Stimulated activated naive CD8-positive, alpha-beta T cell treated with anti-CD3 and anti-CD28 coated beads, Interleukin-15, Interleukin-2, amounts not matched to agents 100 ng/mL and 50 ng/mL, for 24 hours (primary cell): ENCODE measurements around the gene ANO1.

Experiments
- H3K27ac Mint-ChIP-seq: one replicate; pipeline ENCODE4 v1.8.0; 2021; ENCODE audit warnings: mild to moderate bottlenecking, mixed read lengths
- H3K27me3 Mint-ChIP-seq: one replicate; pipeline ENCODE4 v1.8.0; 2021; ENCODE audit warnings: mixed read lengths
- H3K36me3 Mint-ChIP-seq: one replicate; pipeline ENCODE4 v1.8.0; 2021; ENCODE audit warnings: low read depth, mixed read lengths
- H3K4me1 Mint-ChIP-seq: one replicate; pipeline ENCODE4 v1.8.0; 2021; ENCODE audit warnings: low read depth, mixed read lengths
- H3K4me3 Mint-ChIP-seq: one replicate; pipeline ENCODE4 v1.8.0; 2021; ENCODE audit warnings: mild to moderate bottlenecking, mixed read lengths
- H3K9me3 Mint-ChIP-seq: one replicate; pipeline ENCODE4 v1.8.0; 2021; ENCODE audit warnings: mixed read lengths

The ANO1 gene

GRCh38 chr11:70091638-70092037 lies 13.5 kb downstream of the ANO1 start:
- Mint-ChIP-seq H3K4me1 (no peaks in the 10 kb centered on the region), H3K27ac (no peak overlapping the region), H3K27me3 (no peaks in the 10 kb centered on the region), H3K36me3 (no peaks in the 10 kb centered on the region), H3K4me3 (no peak overlapping the region), H3K9me3 (no peaks in the 10 kb centered on the region)

DNA sequence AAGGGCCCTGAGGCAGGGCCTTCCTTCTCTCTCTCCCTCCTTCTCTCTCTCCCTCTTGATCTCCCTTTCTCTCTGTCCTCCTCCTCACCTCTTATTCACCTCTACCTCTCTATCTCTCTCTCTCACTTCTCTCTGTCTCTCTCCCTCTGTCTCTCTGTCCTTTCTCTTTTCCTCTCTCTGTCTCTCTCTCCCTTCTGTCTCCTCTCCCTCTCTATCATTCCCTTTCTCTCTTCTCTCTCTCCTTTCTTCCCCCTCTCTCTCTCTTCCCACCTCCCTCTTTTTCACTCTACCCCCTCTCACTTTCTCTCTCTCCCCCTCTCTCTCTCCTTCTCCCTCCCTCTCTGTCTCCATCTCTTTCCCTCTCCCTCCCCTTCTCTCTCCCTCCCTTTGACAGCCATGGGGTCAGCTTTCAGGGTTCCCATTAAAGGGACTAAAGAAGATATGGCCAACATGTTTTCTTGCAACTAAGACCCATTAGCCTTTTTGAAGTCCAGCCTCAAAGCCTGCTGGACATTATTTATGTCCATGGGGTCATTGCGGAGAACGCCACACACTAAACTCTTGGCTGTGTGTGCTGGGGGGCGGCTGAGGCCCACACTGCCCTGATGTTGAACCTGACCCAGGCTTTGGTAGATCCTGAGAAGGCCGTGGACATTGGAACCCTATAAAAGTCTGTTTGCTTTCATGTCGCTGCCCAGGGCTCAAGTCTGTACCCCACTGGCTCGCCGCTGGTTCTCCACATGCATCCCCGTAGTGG lies 15.0 kb downstream of the ANO1 start:
- no peak overlapping the region for H3K27ac Mint-ChIP-seq

GRCh38 chr11:70095541-70096252 lies 17.6 kb downstream of the ANO1 start:
- H3K4me1 Mint-ChIP-seq, result no peaks in the 10 kb centered on the region
- H3K27ac Mint-ChIP-seq, result no peak overlapping the region
- H3K9me3 Mint-ChIP-seq, result no peaks in the 10 kb centered on the region
- H3K4me3 Mint-ChIP-seq, result no peak overlapping the region
- no peaks in the 10 kb centered on the region for H3K36me3 Mint-ChIP-seq
- H3K27me3 Mint-ChIP-seq, result no peaks in the 10 kb centered on the region

More for the DNA sequence above, 15.0 kb downstream of the ANO1 start:
- H3K9me3 Mint-ChIP-seq, result no peaks in the 10 kb centered on the region
- no peaks in the 10 kb centered on the region for H3K36me3 Mint-ChIP-seq
- no peaks in the 10 kb centered on the region for H3K4me1 Mint-ChIP-seq
- H3K4me3 Mint-ChIP-seq, result no peak overlapping the region
- no peaks in the 10 kb centered on the region for H3K27me3 Mint-ChIP-seq

DNA sequence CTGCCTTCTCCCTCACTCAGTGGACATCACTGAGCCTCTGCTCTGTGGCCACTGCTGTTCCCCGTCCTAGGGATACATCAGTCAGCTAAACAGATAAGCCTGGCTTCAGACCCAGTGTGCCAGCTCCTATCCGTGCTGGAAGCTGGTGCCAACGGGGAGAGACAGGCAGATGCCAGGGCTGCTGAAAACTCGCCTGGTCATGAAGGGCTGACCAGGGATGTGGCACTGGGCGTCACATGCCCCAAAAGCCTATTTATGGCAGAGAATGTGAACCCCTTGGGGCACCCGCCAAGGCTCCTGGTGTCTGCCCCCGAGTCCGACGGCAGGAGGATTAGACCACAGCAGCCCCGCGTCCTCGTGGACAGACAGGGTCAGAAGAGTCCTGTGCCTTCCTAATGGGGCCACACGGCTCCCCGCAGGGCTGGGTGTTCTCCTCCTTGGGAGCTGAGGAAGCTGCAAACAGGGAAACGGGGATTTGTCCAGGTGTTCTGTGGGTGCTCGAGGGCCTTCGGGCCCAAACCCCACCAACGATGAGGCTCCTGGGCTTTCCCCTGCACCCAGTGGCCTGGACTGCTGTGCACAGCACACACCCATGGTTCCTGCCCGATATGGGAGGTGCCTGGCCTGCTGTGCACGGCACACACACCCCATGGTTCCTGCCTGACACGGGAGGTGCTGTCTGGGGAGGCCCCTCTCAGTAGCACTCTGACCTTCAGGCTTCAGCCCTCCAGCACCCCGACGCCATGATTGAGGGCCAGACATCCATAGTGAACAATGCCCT lies 19.9 kb downstream of the ANO1 start:
- H3K36me3 Mint-ChIP-seq, result no peaks in the 10 kb centered on the region
- no peaks in the 10 kb centered on the region for H3K9me3 Mint-ChIP-seq
- no peaks in the 10 kb centered on the region for H3K27me3 Mint-ChIP-seq
- no peak overlapping the region for H3K4me3 Mint-ChIP-seq
- no peaks in the 10 kb centered on the region for H3K4me1 Mint-ChIP-seq
- no peak overlapping the region for H3K27ac Mint-ChIP-seq

DNA sequence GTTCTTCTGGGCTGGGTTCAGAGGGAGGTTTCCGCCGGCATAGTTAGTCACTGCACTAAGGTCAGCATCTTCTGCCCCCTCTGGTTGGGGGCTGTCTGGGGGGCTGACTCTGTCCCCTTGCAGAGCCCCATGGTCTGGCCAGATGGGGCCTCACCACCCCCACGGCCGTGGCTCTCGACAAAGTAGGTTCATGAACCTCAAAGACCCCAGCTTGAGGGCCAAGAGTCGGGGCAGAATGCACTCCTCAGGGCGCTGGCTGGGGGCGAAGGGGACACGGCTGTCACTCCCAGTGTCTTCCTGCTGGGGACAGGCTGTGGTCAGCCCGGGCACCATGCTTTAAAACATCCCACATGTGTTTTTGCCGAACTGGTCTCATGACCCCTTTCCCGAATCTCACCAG lies 20.8 kb downstream of the ANO1 start:
- no peaks in the 10 kb centered on the region for H3K27me3 Mint-ChIP-seq
- H3K27ac Mint-ChIP-seq, result no peak overlapping the region
- no peaks in the 10 kb centered on the region for H3K36me3 Mint-ChIP-seq
- no peak overlapping the region for H3K4me3 Mint-ChIP-seq
- H3K9me3 Mint-ChIP-seq, result no peaks in the 10 kb centered on the region
- H3K4me1 Mint-ChIP-seq, result no peaks in the 10 kb centered on the region

GRCh38 chr11:70099578-70100279 lies 21.6 kb downstream of the ANO1 start:
- no peaks in the 10 kb centered on the region for H3K9me3 Mint-ChIP-seq
- no peak overlapping the region for H3K27ac Mint-ChIP-seq
- H3K36me3 Mint-ChIP-seq, result no peaks in the 10 kb centered on the region
- H3K4me1 Mint-ChIP-seq, result no peaks in the 10 kb centered on the region
- H3K4me3 Mint-ChIP-seq, result no peak overlapping the region
- H3K27me3 Mint-ChIP-seq, result no peaks in the 10 kb centered on the region

GRCh38 chr11:70100280-70100603 lies 22.1 kb downstream of the ANO1 start:
- Mint-ChIP-seq H3K27ac (no peak overlapping the region), H3K36me3 (no peaks in the 10 kb centered on the region), H3K9me3 (no peaks in the 10 kb centered on the region), H3K27me3 (no peaks in the 10 kb centered on the region), H3K4me1 (no peaks in the 10 kb centered on the region), H3K4me3 (no peak overlapping the region)

- H3K27me3 Mint-ChIP-seq, result no peaks in the 10 kb centered on the region
- H3K36me3 Mint-ChIP-seq, result no peaks in the 10 kb centered on the region
- H3K4me3 Mint-ChIP-seq, result no peak overlapping the region
- H3K27ac Mint-ChIP-seq, result no peak overlapping the region
- no peaks in the 10 kb centered on the region for H3K9me3 Mint-ChIP-seq
- H3K4me1 Mint-ChIP-seq, result no peaks in the 10 kb centered on the region
Observed at GRCh38 chr11:70100791-70101190, 22.7 kb downstream of the ANO1 start.

GRCh38 chr11:70103256-70103975 lies 25.3 kb downstream of the ANO1 start:
- Mint-ChIP-seq H3K36me3 (no peaks in the 10 kb centered on the region), H3K4me3 (no peak overlapping the region), H3K27ac (no peak overlapping the region), H3K9me3 (no peaks in the 10 kb centered on the region), H3K4me1 (no peaks in the 10 kb centered on the region), H3K27me3 (no peaks in the 10 kb centered on the region)

- no peak overlapping the region for H3K27ac Mint-ChIP-seq
- no peak overlapping the region for H3K4me3 Mint-ChIP-seq
- H3K27me3 Mint-ChIP-seq, result no peaks in the 10 kb centered on the region
- H3K4me1 Mint-ChIP-seq, result no peaks in the 10 kb centered on the region
- no peaks in the 10 kb centered on the region for H3K36me3 Mint-ChIP-seq
- no peaks in the 10 kb centered on the region for H3K9me3 Mint-ChIP-seq
Observed at GRCh38 chr11:70104419-70104818, 26.3 kb downstream of the ANO1 start.

DNA sequence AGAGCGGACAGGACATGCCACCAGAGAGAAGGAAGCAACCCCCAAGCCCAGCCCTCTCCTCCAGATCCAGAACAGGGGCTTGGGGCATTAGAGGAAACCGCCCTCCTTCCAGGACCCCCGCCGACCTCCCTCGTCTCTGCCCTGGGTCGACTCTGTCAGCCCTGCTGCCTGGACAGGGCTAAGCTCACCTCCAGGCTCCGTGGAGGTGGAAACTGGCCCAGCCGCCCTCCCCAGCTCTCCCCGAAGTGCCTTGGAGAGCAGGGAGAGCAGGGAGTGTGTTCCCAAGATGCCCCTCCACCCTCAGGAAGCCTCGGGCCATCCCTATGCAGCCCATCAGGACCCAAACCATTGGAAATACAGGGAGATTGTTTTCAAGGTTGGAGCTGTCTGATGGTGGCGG lies 26.8 kb downstream of the ANO1 start:
- H3K36me3 Mint-ChIP-seq, result no peaks in the 10 kb centered on the region
- no peaks in the 10 kb centered on the region for H3K4me1 Mint-ChIP-seq
- no peaks in the 10 kb centered on the region for H3K27me3 Mint-ChIP-seq
- no peak overlapping the region for H3K27ac Mint-ChIP-seq
- no peaks in the 10 kb centered on the region for H3K9me3 Mint-ChIP-seq
- no peak overlapping the region for H3K4me3 Mint-ChIP-seq

- H3K27ac Mint-ChIP-seq, result no peak overlapping the region
- H3K9me3 Mint-ChIP-seq, result no peaks in the 10 kb centered on the region
- H3K4me3 Mint-ChIP-seq, result no peak overlapping the region
- H3K4me1 Mint-ChIP-seq, result no peaks in the 10 kb centered on the region
- H3K36me3 Mint-ChIP-seq, result no peaks in the 10 kb centered on the region
- no peaks in the 10 kb centered on the region for H3K27me3 Mint-ChIP-seq
Observed at GRCh38 chr11:70105369-70105754, 27.2 kb downstream of the ANO1 start.

GRCh38 chr11:70105755-70106571 lies 27.8 kb downstream of the ANO1 start:
- Mint-ChIP-seq H3K27ac (no peak overlapping the region), H3K9me3 (no peaks in the 10 kb centered on the region), H3K4me1 (no peaks in the 10 kb centered on the region), H3K27me3 (no peaks in the 10 kb centered on the region), H3K4me3 (no peak overlapping the region), H3K36me3 (no peaks in the 10 kb centered on the region)

- no peaks in the 10 kb centered on the region for H3K9me3 Mint-ChIP-seq
- H3K27ac Mint-ChIP-seq, result no peak overlapping the region
- H3K4me1 Mint-ChIP-seq, result no peaks in the 10 kb centered on the region
- H3K27me3 Mint-ChIP-seq, result peaks cover 5% of the 10 kb centered on the region
- no peak overlapping the region for H3K4me3 Mint-ChIP-seq
- H3K36me3 Mint-ChIP-seq, result no peaks in the 10 kb centered on the region
Observed at GRCh38 chr11:70106757-70107156, 28.6 kb downstream of the ANO1 start.
